ENCODE results near the gene MPZL2. TPM values are rescaled to one million over a fixed set of nuclear protein-coding genes. Genes with fewer than 3 reads are reported as not detected.

Gene MPZL2
- total and polyA plus RNA-seq, 2 of the 8 experiments (the other 6 are each of a cell fraction or from before 2014, with no cell fraction given), result 2.4 to 3.2 TPM

- Histone ChIP-seq H2BK15ac (ENCODE audit: low read length) (no peak overlapping the region), H3K9me3 (ENCODE audit: insufficient read depth in 2 of 2, low read depth in 1 of 2, low read length in 1 of 2) (no peaks in the 10 kb centered on the region), H4K91ac (replicated peaks; ENCODE audit: insufficient read length, low read length) (no peak overlapping the region), H2AK5ac (ENCODE audit: low read depth, low read length) (no peak overlapping the region), H3K9ac (replicated peaks in 1 of 4; ENCODE audit: extremely low read depth in 1 of 4, low read depth in 3 of 4, low read length in 3 of 4) (no peak overlapping the region), H3K4me1 (replicated peaks in 1 of 4; ENCODE audit: control insufficient read depth in 3 of 4, insufficient read depth in 4 of 4, low read length in 3 of 4) (no peaks in the 10 kb centered on the region), H4K5ac (ENCODE audit: insufficient read length, low read depth, low read length) (no peak overlapping the region), H2BK20ac (ENCODE audit: low read length) (no peak overlapping the region), H3K79me2 (ENCODE audit: control insufficient read depth in 1 of 2, insufficient read depth in 2 of 2, low read length in 2 of 2) (no peaks in the 10 kb centered on the region), H3K4ac (replicated peaks; ENCODE audit: insufficient read length, low read depth, low read length) (no peak overlapping the region), H2BK5ac (ENCODE audit: low read depth, low read length) (no peak overlapping the region), H2BK12ac (ENCODE audit: low read depth, low read length) (no peak overlapping the region), H3K56ac (replicated peaks; ENCODE audit: insufficient read length, low read depth, low read length) (no peak overlapping the region), H3K14ac (ENCODE audit: insufficient read length) (no peak overlapping the region), H3K23me2 (ENCODE audit: low read depth, low read length) (no peaks in the 10 kb centered on the region), H3K27me3 (replicated peaks in 1 of 4; ENCODE audit: control insufficient read depth in 3 of 4, extremely low read depth in 1 of 4, insufficient read depth in 3 of 4, low read length in 3 of 4) (no peaks in the 10 kb centered on the region), H2BK120ac (replicated peaks; ENCODE audit: low read depth, low read length) (no peak overlapping the region), H4K20me1 (replicated peaks in 1 of 2; ENCODE audit: control insufficient read depth in 1 of 2, insufficient read depth in 2 of 2, low read length in 2 of 2) (no peaks in the 10 kb centered on the region), H3K27ac (ENCODE audit: low read depth, low read length) (no peak overlapping the region), H3K23ac (ENCODE audit: insufficient read length) (no peak overlapping the region), H3K79me1 (ENCODE audit: low read depth, low read length) (no peaks in the 10 kb centered on the region), H3K18ac (ENCODE audit: extremely low read depth, low read length) (no peak overlapping the region), H3K4me2 (ENCODE audit: insufficient read depth in 1 of 2, low read depth in 2 of 2, low read length in 2 of 2) (no peak overlapping the region), H2AFZ (ENCODE audit: low read length) (no peak overlapping the region), H3K36me3 (ENCODE audit: control insufficient read depth in 2 of 4, insufficient read depth in 4 of 4, low read length in 3 of 4) (no peaks in the 10 kb centered on the region), H3K4me3 (ENCODE audit: extremely low read depth in 1 of 4, insufficient read depth in 2 of 4, low read depth in 3 of 4, low read length in 4 of 4) (no peak overlapping the region), H4K8ac (ENCODE audit: extremely low read depth, insufficient read depth, low read length) (no peak overlapping the region)
- FAIRE-seq (no peak), DNase-seq (ENCODE audit: low read depth in 1 of 2, low spot score in 2 of 2) (no peak)
- POLR2A ChIA-PET (ENCODE audit: partially characterized antibody), result no interaction called here
- CTCF ChIA-PET (ENCODE audit: partially characterized antibody), result interaction anchor here (0.7 to 4.5 kb wide), 8 partner anchors 8 to 267 kb away, joined by 3 to 29 read pairs (median 6); no protein-coding TSS in a partner anchor
- TF ChIP-seq TEAD4 (IDR thresholded peaks at IDR 0.05; ENCODE audit: low read depth, low read length) (no peak), GABPA (IDR thresholded peaks at IDR 0.05; ENCODE audit: borderline replicate concordance, insufficient read depth, low read length) (no peak), CHD2 (IDR thresholded peaks at IDR 0.05; ENCODE audit: low read length) (no peak), CREB1 (IDR thresholded peaks at IDR 0.05) (no peak), GTF2F1 (IDR thresholded peaks at IDR 0.05; ENCODE audit: borderline replicate concordance, low read depth, low read length) (no peak), EGR1 (IDR thresholded peaks at IDR 0.05; ENCODE audit: borderline replicate concordance, low read depth, low read length) (no peak)
- WGBS, 2 experiments (ENCODE audit: extremely low coverage in 1 of 2, insufficient coverage in 1 of 2, insufficient read length in 1 of 2, insufficient replicate concordance in 2 of 2, low coverage in 1 of 2, low lambda C conversion rate in 2 of 2, missing lambda C conversion rate in 1 of 2), result 78% methylated on average over 5 of the region's 5 CpGs; no CpG with 5 or more reads in 1 of the 2 experiments
Measured at GRCh38 chr11:118283037-118283636, 19.0 kb upstream of the MPZL2 start.

All from H1 (cell line).